Activated gamma-delta T cell treated with anti-CD3 and anti-CD28 coated beads, Interleukin-2, amount 50 U/mL, for 16 hours (primary cell): ENCODE data around the gene C10orf105.

Experiments used
- DNase-seq: peaks from one replicate; pipeline ENCODE4 v3.0.0-alpha.2; 2020; ENCODE audit warnings: low read depth

The C10orf105 gene, protein sequence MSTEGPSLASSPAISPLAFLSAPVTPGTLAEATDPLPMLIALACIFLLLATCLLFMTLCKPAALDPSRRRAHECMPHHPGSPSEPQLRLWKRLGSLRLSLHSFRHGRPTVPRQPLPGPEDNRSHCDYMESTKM

DNA sequence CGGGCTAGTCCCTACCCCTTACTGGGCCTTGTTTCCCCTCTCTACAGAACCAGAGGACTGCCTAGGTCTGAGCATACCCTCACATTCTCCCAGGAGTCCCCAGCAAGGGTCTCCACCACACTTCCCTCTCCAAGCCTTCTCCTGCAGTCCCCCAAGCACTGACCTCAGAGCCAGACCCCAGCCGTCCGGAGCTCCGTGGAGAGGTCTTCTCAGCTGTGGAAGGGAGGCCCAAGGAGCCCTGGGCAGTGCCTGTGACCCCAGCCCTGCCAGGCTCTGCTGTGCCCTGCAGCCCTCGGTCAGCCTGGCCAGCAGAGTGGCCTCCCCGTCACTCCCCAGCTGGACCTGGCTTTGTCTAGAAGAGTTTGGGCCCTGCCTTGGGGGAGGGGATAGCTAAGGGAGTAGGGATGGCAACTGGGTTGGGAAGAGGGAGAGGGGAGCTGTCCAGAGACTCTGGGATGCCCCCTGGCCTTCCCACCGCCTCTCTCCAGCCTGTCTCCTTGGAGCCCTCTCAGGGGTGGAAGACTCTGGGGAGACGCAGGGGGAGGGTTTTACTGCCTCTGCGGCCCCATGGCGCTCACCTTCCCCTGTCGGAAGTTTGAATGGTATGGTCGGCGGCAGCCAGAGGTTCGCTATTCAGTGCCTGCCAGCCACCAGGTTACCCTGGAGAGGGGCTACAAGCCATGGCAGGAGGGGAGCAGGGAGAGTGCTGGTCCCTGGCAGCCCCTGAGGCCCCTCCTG lies at the start of gene C10orf105:
Gene C10orf105, minus strand, starts transcription at position 315 of the 738 bp plus-strand sequence. CDS start 3,441 bp downstream, outside the sequence.
- DNase-seq, result no peak

DNA sequence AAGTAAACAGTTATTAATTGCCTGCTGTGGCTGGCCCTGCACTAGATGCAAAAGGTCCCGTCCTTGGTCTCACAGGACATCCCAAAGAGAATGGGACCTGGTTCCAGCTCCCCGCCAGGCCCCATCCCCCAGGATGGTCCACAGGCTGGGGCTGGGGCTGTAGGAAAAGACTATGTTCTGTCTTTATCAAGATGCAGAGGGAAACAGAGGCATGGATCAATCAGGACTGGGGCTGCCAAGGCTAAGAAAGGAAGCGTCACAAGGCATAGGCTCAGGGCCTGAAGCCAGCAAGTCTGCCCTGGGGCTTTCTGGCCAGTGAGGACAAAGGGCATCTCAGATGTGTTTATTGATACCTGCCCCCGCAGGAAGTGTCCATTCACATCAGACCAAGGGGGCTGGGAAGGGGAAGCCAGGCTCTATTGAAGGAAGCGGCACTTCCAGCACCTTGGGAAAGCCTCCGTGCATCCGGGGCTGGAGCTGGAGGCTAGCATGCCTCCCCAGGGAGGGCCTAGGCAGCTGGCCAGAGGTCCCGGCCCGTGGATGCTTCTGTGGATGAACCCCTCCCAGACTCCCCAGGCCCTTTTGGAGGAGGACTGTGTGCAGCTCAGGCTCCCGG lies 48.0 kb upstream of the C10orf105 start:
- no peak for DNase-seq

DNA sequence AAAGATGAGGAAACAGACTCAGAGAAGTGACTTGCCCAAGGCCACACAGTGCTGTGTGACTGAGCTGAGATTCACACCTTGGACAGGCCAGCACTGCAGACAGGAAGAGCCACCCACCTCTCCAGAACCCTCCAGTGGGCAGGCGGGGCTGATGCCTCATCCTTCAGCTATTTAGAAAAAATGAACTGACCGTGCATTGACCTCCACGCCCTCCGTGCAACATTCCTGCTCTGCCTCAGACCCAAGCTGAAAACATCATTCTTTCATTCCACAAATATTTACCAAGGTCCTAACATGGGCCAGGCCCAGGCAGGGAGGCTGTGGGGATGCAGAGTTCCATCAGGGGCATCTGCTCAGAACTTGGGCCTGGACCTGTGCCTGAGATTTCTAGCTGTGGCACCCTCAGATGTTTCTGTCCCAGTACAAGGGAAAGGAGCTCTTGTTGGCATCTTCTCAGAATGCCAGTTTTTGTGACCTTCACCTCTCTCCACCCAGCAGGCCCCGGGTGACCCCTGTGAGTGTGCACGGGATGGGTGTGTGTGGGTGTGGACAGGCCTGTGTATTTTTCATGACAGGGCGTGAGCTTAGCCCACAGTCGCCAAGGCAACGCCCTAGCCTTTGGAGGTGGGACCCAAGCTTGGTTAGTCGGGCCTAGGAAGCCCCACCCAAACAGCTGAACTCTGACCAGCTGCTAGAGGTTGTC lies 47.3 kb upstream of the C10orf105 start:
- DNase-seq, result peak; percentile 33

DNA sequence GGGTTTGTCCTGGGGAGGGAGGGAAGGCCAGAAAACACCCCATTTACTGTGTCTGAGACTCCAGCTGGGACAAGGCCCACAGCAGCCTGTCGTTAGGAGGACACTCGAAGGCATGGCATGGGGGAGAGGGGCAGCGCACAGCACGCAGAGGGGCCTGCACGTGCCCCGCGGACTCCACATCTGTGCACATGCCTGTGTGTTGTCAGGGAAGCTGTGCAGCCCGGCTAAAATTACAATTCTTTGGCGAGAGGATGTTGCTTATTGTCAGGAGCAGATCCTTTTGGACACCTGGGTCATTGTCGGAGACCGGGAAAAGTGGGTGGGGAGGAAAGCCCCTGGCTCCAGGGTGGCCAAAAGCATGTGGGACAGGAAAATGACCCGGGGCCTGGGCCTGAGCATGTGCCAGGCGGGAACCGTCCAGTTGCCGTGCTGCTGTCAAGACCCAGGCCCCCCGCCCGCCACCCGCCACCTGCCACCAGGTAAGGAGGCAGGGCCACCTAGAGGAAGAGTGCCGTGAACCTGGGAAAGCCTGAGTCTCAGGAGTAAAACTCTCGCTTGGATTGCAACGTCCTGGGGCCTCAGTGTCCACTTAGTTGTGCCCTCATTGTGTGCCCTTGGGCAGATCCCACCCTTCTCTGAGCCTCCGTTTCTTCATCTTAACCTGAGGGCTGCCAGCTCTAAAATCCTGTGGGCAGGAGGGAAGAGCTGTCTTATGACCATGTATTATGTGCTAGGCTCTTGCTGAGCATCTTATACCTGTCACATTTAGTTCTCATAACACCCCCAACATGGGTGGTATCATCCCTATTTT lies 46.5 kb upstream of the C10orf105 start:
- DNase-seq, result no peak

DNA sequence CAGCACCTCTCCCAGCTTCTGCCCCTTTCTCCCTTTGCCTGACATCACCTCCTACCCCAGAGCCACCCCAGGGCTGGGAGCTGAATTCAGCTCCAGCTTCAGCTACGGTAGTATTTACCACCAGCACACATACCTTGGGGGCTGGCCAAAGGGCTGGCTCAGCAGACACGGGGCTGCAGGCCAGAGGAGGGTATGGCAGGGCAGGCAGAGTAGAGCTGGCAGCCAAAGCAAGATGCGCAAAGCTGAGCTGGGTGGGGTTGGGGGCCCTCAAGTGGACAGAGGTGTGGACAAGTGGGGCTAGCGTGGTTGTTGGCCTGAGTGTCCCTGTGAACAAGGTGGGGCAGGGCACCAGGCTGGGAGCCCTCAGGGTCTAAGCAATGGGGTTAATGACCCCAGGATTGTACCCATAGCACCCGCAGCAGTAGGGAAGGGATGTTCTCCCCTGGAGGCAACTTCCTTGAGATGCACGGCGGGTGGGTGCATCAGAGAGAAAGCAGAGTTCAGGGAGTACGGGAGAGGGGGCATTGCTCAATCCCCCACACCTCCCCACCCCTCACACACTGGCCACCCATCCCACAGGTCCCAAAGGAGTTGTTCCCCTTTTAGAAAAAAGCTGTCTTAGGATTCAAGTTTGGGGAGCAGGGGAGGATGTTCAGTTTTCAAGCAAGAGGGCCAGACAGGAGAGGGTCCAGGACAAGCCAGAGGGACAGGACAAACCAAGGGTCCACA lies 45.8 kb upstream of the C10orf105 start:
- no peak for DNase-seq

DNA sequence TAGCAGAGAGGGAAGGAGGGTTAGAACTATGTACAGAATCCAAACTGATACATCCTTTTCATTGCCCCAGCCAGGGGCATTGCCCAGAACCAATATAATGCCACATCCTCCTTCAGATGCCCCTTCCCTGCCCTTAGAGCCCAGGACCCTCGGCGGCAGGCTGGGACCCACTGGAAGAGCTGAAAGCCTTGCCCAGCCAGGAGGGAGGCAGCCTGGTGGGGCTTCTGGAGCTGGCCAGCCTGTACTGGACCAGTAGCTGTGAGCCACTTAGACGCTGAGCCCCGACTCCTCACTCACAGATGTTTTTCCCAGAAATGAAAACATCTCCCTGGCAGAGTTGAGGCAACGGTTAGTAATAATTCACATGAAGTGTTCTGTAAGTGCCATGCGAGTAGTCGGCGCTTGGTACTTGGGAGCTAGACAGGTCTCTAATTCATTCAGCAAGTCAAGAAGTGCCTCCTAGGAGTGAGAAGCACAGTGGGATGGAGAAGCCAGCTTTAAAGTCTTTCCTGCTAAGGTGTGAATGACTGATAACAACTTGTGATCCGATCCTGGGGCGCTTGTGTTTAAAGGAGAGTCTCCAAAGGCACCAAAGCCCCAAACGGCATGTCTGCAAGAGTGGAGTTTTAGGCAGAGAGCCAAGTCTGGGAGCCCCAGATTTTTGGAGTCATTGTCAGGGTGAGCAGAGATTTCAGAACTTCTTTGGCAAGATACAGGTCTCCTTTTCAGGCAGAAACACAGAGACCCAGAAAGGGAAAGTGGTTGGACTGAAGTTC lies 44.0 kb upstream of the C10orf105 start:
- no peak for DNase-seq

DNA sequence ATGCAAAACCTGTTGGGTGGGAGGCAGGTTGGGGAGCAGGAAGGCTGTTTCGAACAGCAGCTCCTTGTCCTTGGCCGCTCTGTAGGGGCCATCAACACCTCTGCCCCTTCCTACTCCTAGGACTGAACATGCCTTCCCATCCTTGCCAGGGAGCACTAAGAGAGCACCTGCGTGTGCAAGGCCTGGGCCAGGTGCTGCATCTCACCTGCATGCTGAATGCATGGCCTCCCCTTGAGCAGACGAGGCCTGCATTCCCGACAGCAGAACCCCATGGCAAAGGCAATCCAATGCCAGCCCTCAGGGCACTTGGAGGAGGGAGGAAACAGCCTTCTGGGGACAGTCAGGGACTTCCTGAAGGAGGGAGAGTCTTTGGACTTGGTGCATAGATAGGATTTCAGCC lies 42.7 kb upstream of the C10orf105 start:
- DNase-seq, result no peak

DNA sequence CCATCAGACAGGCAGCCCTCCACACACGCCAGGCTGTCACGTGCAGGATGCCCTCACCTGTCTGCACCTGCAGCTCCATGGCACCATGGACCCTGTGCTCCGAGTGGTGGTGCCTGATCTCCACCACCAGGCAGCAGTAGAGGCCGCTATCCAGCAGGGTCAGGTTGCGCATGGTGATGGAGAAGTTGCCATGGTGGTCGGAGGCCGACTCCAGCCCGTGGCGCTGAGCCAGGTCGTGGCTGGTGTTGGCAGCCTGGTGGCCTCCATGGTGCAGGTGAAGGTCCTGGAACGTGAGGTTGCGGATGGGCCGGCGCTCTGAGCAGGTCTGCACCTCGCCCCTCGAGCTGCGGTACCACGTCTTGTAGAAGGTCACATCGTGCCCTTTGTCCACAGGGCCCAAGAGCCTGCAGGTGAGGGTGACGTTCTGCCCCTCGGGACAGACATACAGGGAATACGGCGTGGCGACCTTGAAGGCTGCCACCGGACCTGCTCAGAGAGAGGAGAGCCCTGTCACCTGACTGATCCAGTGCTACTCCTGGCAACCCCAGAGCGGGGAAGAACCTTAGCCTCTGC lies 42.0 kb upstream of the C10orf105 start:
- DNase-seq, result no peak

DNA sequence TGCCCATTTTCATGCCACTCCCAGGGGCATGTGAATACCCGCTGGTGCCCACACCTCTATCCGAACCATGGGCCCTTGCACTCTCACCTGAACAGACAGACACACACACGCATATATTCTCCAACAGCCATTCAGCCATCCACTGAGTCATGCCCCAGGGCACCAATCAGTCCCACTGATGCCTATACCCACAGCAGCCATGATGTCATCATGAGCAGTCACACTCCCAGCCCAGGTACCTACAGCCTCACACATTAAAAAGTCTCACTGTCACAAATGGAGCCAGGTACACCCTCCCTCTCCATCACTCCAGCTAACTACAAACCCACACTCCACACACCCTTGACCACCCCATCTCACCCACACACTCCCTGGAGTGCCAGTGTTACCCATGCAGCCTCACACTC lies 41.5 kb upstream of the C10orf105 start:
- no peak for DNase-seq

DNA sequence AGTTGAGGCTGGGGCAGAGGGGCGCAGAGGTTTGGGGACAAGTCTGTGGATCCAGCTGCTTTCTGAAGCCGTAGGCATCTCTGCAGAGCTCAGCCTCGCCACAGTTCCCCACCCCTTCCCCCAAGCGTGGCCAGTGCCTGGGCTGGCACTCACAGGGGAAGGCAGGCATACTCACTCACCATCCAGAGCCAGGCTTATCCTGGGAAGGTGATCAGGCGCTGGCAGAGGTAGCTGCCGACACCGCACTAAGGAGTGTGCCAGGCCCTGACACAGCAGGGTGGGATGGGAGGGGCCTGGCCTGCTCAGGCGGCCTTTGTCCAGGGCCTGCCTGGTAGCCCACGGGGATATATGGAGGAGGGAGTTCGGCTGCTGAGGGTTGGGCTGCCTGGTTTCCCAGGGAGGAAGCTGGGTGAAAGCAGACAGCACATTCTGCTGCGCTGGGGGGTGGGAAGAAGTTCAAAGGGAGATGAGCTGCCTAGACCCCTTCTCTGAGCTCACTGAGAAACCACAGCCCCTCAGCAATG lies 37.9 kb upstream of the C10orf105 start:
- DNase-seq, result no peak

DNA sequence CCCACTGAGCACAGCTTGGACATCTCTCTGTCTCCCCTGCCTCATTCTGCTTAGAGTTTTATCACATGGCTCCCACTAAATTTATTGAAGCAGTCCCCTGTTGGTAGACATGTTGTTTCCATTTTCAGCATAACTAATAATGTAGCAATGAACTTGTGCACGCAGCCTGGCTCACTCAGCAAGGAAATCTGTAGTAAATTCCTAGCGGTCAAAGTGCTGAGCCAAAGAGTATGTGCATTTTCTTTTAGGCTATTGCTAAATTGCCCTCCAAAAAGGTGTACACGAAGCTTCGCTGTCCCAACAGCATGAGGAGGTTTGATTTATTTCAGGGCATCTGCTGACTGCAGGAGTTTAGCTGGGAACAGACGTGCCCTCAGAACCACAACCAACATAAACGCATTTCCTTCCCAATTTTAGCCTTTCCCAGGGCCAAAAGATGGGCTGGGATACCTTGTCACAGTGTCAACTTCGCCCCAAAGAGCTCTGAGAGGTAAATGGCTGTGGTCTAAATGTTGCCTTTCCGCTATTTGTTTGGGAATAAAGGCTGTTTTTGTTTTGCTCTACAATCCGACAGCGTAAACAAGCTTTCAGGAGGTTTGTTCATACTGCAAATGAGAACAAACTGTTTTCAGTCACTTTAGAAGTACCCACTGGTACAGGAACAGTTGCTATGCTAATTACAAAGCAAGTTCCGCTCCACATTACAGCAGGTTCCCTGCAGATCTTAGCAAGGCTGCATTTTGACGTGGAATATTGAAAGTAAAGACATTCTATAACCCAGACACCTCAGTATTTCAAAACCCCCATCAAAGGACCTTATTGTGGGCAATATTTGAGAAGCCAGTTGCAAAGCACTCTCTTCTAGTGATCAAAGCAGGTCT lies 37.0 kb upstream of the C10orf105 start:
- DNase-seq, result no peak

DNA sequence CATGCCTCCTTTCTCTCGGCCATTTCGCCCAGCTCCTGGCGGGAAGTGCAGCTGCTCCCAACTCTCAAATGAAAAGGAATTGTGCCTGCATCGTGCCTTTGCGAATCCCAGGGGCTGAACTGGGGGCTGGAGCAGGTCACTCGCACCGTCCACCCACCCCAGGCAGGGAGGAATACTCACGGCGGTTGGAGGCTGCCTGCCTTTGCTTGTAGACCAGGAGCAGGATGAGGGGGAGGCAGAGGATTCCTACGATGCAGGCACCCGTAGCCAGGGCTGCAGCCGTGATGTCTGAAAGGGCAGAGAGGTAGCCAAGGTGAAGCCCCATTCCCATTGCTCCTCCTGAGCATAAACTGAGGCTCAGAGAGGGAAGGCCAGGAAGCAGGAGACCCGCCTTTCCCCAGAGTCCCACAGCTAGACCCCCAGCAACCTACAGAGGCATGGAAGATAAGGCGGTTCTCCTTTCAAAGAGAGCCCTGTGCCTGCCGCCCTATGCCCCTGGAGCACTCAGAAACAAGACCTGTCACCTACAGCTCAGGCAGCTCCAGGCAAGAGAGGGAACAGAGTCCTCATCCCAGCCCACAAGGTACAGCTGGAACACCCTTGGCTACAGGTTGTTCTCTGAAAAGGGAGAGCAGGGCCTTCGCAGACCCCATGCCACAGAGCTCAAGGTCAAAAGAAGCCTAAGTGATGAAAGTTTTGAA lies 35.8 kb upstream of the C10orf105 start:
- DNase-seq, result no peak

DNA sequence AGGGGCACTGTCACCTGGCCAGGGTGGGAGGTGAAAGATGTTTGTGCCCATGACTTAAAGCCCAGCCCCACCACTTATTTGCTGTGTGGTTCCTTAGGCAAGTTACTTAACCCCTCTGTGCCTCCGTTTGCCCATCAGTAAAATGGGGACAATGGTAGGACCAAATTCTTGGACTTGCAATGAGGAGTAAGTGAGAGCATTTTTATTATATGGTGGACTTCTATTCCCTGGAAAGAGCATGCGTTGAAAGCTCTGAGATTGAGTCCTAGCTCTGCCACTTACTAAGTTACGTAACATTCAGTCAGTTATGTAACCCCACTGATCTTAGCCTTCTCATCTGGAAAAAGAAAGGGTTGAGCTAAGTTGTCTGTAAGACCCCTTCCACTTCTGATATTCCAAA lies 35.0 kb upstream of the C10orf105 start:
- DNase-seq, result no peak

DNA sequence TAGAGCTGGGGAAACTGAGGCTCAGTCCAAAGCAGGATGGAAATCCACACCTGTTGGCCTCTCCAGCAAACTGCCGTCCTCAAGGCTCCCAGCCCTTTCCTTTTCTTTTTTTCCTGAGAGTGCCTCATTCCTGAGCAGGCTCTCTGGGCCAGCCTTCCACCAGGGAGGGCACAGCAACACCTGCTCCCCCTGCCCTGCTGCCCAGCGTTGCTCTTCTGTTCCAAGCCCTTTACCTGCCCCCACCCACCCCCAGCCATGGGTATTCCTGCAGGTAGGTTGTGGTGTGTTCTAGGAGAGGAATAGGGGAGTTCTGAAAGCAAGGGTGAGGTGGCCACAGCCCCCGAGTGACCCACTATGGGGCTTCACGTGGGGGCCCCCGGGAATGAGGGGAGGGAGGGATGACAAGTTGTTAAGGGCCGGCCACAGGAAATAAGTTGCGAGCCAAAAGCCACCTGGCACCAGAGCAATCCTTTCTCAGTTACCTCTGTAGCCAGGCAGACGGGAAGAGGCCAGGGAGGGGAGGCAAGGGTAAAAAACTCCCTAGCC lies 34.5 kb upstream of the C10orf105 start:
- no peak for DNase-seq

DNA sequence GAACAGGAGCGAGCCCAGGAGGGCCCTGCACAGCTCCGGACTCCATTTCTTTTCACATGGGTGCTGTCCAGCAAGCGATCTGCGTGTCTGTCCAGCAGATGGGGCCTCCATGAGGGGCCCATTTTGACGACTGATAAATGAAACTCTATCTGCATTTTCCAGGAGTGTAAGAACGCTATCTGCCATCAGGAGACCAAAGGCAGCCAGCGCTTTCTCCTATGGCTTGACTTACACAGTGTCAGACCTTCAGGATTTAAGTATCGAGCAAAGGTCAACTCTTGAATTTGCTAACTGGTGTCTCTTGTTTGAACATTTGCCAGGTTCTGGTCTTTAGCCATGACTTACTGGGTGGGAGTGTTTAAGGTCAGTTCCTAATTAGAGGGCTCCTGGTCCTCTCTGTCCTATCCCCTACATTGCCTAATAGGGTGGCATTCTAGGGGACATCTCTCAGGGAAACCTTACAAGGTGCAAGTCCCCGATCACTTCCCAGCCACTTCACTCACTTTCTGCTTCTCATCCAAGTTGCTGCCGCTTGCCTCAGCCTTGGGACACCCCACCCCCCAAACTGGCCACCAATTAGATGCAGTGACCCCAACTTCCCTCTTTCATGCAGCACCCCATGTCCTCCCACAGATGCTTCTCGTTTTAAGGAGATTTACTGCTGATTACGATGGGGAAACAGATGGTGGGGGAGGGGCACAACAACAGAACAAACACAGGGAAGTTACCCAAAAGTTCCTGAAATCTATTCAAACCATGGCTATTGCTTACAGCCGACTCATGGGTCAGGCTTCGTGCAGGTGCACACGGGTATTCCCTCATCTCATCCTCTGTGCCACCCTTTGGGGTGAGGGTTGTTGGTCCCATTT lies 33.7 kb upstream of the C10orf105 start:
- no peak for DNase-seq

DNA sequence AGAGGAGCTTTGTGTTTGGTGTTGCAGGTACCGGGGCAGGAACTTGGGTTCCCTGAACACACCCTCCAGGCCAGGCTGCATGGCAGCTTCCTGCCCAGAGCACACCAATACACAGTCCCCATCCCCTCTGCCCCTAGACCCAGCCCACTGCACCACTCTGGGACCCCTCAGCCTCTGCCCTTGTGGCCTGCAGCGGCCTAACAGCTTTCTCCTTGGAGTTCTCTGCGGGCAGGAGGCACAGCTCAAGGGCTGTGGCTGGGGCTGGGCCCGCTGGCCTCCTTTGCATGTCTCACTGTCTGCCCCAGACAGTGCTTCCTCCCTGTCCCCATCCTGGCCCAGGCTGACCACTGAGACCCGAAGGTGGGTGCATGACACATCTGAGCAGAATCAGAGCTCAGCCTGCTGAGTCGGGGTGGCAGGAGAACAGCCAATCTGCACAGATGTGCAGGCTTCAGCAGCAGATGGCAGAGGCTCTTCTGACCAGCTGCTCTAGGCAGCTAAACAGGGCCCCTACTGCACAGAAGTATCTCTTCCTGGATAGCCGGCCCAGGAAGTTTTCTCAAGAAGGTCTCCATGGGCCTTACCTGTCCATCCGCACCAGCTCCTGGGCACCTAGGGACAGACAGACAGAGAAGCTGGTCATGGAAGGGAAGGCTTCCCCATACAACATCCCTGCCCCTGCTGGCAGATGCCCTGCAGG lies 33.0 kb upstream of the C10orf105 start:
- DNase-seq, result no peak
